Glutamatergic neuron (in vitro differentiated cells): ENCODE results near the gene KIF26B. TPM values are rescaled to one million over a fixed set of nuclear protein-coding genes. Genes with fewer than 3 reads are reported as not detected.
"Not testable (repeated sequence)": the region's sequence is repeated elsewhere in the genome, so short reads cannot be mapped to it uniquely, and the experiment has no call there.

ENCODE experiments used
- DNase-seq: peaks from one replicate; pipeline ENCODE4 v3.0.0; 2022
- H3K27ac Mint-ChIP-seq: one replicate; pipeline ENCODE4 v1.8.0; 2020; ENCODE audit warnings: mild to moderate bottlenecking, mixed read lengths, inconsistent platforms; ENCODE audit not compliant: unreplicated experiment
- H3K27me3 Mint-ChIP-seq: one replicate; pipeline ENCODE4 v1.8.0; 2020; ENCODE audit warnings: mild to moderate bottlenecking, moderate library complexity, mixed read lengths, inconsistent platforms; ENCODE audit not compliant: unreplicated experiment
- H3K36me3 Mint-ChIP-seq: one replicate; pipeline ENCODE4 v1.8.0; 2020; ENCODE audit warnings: mild to moderate bottlenecking, mixed read lengths, inconsistent platforms; ENCODE audit not compliant: unreplicated experiment
- H3K4me1 Mint-ChIP-seq: one replicate; pipeline ENCODE4 v1.8.0; 2020; ENCODE audit warnings: mild to moderate bottlenecking, low read depth, mixed read lengths, inconsistent platforms; ENCODE audit not compliant: unreplicated experiment
- H3K4me3 Mint-ChIP-seq: one replicate; pipeline ENCODE4 v1.8.0; 2020; ENCODE audit warnings: mild to moderate bottlenecking, mixed read lengths, inconsistent platforms; ENCODE audit not compliant: unreplicated experiment
- H3K9me3 Mint-ChIP-seq: one replicate; pipeline ENCODE4 v1.8.0; 2020; ENCODE audit warnings: mild to moderate bottlenecking, moderate library complexity, mixed read lengths, inconsistent platforms; ENCODE audit not compliant: unreplicated experiment
- total RNA-seq: library from RNA; stranded (reverse); fragmentation: NEBNext Ultra II Directional; extraction: Animal tissue kit (Norgen Biotek cat#: 25700); gene quantifications from one replicate; pipeline ENCODE4 v1.2.1, GENCODE V29; 2021; ENCODE audit not compliant: unreplicated experiment
- TF ChIP-seq, protein P1 (sequence below): fragments of 200-600 bp; sonication (generic); IDR thresholded peaks from one replicate; pipeline ENCODE4 v1.5.0; 2021; ENCODE audit not compliant: partially characterized antibody, unreplicated experiment

Gene KIF26B
- total RNA-seq, 1 donor from 2014 or later: 2.4 TPM

DNA sequence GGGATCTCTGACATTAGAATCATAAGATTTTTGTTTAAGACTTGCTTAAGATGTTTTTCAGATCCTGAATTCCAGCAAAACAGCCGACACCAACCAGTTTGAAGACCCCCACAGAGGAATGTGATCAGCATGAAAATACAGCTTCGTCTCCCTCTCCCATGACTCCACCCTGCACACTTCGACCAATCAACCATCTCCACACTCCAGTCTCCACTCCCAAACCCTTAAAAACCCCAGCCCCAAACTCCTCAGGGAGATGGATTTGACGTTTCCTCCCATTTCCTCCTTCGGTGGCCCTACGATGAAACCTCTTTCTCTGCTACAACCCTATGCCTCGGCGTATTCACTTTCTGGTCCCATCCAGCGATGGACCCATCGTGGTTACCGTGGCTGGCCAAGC lies 30.1 kb upstream of the KIF26B start:
- DNase-seq: no peak
- H3K27me3 Mint-ChIP-seq: peaks cover 2% of the 10 kb centered on the region
- H3K4me3 Mint-ChIP-seq: no peak overlapping the region
- peaks cover 3% of the 10 kb centered on the region for H3K9me3 Mint-ChIP-seq
- H3K36me3 Mint-ChIP-seq: peaks cover 6% of the 10 kb centered on the region
- H3K4me1 Mint-ChIP-seq: no peaks in the 10 kb centered on the region
- H3K27ac Mint-ChIP-seq: no peak overlapping the region
- TF ChIP-seq, protein P1, sequence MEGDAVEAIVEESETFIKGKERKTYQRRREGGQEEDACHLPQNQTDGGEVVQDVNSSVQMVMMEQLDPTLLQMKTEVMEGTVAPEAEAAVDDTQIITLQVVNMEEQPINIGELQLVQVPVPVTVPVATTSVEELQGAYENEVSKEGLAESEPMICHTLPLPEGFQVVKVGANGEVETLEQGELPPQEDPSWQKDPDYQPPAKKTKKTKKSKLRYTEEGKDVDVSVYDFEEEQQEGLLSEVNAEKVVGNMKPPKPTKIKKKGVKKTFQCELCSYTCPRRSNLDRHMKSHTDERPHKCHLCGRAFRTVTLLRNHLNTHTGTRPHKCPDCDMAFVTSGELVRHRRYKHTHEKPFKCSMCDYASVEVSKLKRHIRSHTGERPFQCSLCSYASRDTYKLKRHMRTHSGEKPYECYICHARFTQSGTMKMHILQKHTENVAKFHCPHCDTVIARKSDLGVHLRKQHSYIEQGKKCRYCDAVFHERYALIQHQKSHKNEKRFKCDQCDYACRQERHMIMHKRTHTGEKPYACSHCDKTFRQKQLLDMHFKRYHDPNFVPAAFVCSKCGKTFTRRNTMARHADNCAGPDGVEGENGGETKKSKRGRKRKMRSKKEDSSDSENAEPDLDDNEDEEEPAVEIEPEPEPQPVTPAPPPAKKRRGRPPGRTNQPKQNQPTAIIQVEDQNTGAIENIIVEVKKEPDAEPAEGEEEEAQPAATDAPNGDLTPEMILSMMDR: no peak

- TF ChIP-seq, protein P1: no peak
- DNase-seq: no peak
- Mint-ChIP-seq H3K36me3 (peaks cover 6% of the 10 kb centered on the region), H3K4me3 (no peak overlapping the region), H3K4me1 (no peaks in the 10 kb centered on the region), H3K27ac (no peak overlapping the region), H3K9me3 (peaks cover 3% of the 10 kb centered on the region), H3K27me3 (peaks cover 2% of the 10 kb centered on the region)
Observed at GRCh38 chr1:245126530-245126929, 28.3 kb upstream of the KIF26B start.

DNA sequence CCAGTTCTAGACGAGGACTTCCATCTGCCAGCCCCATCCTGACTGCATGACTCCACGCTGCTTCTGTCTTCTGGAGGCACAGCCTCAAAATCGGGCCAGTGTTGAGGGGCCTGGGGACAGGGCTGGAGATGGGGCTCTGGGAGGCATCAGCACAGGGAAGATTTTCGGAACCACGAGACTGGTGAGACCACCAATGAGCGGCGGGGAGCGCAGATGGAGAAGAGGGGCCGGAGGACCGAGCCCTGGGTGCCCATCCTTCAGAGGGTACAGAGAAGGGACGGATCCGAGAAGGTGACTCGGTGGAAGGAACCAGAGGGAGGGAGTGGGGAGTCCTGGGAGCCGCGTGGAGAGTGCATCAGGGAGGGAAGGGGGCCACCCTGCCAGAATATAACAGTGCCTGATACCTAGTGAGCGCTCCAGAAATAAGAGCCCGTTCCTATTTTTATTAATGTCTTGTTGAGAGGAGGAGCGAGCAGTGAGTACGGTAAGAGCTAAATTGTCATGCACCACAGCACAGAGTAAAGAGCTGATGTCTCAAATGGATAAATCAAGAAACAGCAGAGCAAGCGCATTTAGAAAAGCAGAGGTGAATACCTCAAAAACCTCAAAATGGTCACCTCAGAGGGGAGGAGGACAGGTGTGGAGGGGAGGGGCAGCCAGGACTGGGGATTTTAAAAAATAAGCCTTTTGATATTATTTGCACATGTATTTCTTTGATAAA lies 26.2 kb upstream of the KIF26B start:
- DNase-seq: no peak
- Mint-ChIP-seq H3K36me3 (peaks cover 6% of the 10 kb centered on the region), H3K27ac (no peak overlapping the region), H3K4me1 (peaks cover 4% of the 10 kb centered on the region), H3K9me3 (peaks cover 3% of the 10 kb centered on the region), H3K27me3 (peaks cover 6% of the 10 kb centered on the region), H3K4me3 (no peak overlapping the region)
- TF ChIP-seq, protein P1: no peak

GRCh38 chr1:245129319-245130240 lies 25.2 kb upstream of the KIF26B start:
- H3K4me1 Mint-ChIP-seq: peaks cover 4% of the 10 kb centered on the region
- H3K36me3 Mint-ChIP-seq: peaks cover 4% of the 10 kb centered on the region
- H3K4me3 Mint-ChIP-seq: no peak overlapping the region
- TF ChIP-seq, protein P1: no peak
- no peak for DNase-seq
- H3K27me3 Mint-ChIP-seq: peaks cover 8% of the 10 kb centered on the region
- peaks cover 3% of the 10 kb centered on the region for H3K9me3 Mint-ChIP-seq
- no peak overlapping the region for H3K27ac Mint-ChIP-seq

- H3K9me3 Mint-ChIP-seq, H3K4me1 Mint-ChIP-seq, H3K36me3 Mint-ChIP-seq, H3K4me3 Mint-ChIP-seq, H3K27me3 Mint-ChIP-seq, H3K27ac Mint-ChIP-seq, DNase-seq: not testable (repeated sequence)
Observed at GRCh38 chr1:245130281-245131025, 24.3 kb upstream of the KIF26B start.
